ENCODE data around the gene RNF115.
A peak's percentile ranks its signal among the peaks of the same experiment; 100 is the strongest.
"Not testable (repeated sequence)": the region's sequence is repeated elsewhere in the genome, so short reads cannot be mapped to it uniquely, and the experiment has no call there.

Gene RNF115

DNA sequence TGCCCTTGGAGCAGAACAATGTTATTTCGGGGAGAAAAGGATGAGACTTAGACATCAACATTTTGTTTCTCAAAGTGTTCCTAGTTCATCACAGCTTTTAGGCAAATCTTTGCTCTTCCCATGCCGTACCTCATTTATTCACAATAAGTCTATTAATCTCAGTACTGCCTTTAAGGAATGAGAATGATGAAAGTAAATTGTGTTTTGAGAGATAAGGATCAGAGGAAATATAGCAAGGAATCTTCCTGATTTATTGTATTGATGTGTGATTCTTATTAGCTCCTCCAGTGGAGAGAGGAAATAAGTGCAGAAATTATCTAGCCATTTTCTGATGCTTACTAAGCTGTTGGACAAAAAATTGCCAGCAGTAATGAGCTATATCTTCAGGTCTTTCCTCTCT, 2.1 kb upstream of the RNF115 start:
- FAIRE-seq = no peak

DNA sequence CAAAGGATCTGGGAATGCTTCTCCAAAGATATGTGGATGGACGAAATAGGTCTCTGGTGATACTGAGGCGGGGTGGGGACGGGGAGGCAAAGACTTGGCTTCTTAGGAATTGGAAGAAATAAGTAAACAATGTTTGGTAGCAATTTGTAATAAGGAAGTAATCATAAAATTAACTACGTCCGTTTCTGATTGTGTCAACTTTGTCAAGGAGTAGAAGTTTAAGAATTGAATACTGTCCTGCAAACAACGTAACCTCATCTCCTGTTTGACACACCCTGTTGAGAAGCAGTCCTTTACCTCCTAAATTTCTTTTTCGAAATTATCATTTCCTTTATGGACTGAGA, 576 bp upstream of the RNF115 start:
- no peak for FAIRE-seq

DNA sequence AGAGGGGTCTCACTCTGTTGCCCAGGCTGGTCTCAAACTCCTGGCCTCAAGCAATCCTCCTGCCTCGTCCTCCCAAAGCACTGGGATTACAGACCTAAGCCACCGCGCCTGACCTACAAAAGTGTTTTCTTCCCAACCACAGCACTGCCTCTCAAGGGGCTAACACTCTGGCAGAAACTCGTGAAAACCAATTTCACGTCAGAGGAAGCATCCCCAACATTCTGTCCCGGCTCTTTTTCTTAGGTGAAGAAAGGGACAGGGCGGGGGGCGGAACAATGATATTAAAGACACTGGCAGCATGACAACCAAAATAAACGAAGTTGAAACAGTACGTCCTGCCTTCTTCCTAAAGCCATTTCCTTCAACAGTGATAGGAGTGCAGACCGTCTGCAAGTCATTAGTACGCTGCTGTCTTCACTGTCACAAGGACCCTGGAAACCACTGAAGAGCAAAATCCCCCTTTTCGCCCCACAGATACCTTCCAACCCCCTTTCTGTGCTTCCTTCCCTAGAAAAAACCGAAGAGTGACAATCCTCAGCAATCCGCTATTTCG, 1.0 kb downstream of the RNF115 start:
- not testable (repeated sequence) for FAIRE-seq

DNA sequence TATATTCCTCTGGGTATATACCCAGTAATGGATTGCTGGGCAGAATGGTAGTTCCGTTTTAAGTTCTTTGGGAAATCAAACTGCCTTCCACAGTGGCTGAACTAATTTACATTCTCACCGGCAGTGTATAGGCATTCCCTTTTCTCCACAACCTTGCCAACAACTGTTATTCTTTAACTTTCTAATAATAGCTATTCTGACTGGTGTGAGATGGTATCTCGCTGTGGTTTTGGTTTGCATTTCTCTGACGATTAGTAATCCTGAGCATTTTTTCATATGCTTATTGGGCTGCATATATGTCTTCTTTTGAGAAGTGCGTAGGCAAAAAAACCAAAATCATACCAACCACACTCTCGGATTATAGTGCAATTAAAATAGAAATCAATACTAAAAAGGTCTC, 5.8 kb downstream of the RNF115 start:
- not testable (repeated sequence) for FAIRE-seq

DNA sequence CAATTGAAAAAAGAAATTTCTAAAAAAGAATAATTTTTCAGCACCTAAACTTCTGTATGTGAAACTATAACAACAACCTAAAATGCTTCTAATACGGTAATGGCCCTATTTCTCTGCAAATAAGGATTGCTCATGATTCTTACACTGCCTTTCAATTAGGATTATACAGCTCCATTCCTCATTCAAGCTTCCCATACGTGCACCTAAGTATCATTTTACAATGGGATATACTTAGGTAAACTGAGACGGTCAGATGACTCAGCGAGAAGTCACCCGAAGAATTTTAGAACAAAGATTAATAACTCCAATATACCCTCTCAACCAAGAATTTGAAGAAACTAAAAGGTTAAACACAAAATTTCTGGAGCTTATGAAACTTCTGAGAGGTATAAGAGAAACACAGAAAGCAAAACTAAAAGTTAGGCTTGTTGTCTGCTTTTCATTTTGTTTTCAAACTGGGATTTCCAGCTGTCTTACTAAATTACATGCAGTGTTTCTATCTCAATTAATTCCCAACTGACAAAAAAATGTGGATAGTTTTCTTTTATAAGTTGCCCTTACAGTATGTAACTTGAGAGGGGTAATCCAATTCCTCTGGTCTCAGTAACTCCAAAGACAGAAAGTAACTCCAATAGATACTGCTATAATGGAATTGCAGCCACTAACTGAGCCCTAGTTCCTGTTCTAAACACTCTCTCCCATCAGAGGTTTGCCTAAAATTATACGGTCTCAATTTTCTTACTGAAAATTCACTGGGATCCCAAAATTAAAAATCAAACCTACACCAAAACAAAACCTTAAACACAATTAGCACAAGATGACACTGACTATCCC, 10.7 kb downstream of the RNF115 start:
- FAIRE-seq = not testable (repeated sequence)

DNA sequence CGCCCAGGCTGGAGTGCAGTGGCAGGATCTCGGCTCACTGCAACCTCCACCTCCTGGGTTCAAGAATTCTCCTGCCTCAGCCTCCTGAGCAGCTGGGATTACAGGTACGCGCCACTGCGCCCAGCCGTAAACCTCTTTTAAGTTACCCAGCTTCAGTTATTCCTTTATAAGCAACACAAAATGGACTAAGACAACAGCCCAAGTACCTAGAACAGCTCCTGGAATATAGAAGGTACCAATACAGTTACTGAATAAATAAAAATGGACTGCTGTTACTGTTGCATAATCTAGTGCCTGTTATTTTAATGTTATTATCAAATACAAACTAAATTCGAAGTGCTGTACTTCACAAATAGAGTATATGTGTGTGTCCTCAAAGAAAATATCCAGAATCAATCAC, 17.1 kb downstream of the RNF115 start:
- peak; percentile 49 for FAIRE-seq

DNA sequence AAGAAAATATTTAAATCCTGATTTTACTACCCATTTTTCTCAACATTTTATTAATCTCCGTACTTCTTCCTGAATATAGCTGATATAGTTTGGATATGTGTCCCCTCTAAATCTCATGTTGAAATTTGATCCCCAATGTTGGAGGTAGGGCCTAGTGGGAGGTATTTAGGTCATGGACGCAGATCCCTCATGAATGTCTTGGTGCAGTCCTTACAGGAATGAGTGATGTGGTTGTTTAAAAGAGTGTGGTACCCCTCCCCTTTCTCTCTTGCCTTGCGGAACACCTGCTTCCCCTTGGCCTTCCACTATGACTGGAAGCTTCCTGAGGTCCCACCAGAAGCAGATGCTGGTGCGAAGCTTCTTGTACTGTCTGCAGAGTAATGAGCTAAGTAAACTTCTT, 17.5 kb downstream of the RNF115 start:
- FAIRE-seq = no peak

DNA sequence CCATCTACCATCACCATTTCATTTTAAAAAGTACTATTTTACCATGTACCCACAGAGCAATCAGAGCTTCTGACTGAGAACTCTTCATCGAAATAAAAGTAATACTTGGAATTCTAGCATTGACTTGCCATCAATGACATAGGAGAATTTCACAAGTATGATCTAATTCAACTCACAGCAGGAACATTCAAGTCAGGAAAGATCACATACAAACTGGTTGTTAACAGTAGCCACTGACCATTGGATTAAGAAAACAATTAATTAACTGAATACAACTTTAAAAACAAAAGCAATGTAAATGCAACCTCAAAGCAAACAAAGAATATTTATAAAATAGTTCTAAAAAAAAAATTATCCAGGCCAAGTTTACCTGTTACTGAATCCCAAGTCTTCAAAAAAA, 18.8 kb downstream of the RNF115 start:
- peak; percentile 9 for FAIRE-seq

DNA sequence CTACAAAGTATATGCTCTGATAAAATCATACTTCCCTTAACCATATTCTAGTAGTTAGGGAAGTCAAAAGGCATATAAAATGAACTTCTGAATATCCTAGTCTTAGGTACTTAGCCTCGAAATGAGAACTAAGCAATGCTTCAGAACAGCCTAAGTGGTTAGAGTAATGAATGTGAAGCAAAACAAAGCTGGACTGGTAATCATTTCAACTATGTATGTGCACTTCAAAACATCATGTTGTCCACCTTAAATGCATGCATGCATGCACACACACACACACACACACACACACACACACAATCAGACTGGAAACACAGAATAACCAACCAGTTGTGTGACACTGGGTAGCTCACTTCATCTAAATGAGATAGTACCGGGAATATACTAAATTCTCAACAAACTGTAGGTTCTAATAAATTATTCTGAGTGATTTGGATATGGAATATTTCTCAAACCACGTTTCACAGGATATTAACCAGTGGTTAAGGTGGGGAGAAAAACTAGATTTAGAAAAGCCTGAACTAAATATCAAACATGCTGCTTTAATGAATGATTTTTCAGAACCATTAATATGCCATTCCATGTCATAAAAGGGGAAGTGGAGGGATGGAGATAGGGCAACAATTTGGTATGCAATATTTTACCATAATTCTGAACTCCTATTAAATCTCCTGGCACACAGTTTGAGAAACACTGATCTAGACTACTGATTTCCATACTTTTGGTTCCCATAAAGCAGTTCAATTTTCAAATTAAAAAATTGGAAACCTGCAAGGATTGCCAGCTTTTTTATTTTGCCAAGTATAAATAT, 19.5 kb downstream of the RNF115 start:
- FAIRE-seq = no peak

DNA sequence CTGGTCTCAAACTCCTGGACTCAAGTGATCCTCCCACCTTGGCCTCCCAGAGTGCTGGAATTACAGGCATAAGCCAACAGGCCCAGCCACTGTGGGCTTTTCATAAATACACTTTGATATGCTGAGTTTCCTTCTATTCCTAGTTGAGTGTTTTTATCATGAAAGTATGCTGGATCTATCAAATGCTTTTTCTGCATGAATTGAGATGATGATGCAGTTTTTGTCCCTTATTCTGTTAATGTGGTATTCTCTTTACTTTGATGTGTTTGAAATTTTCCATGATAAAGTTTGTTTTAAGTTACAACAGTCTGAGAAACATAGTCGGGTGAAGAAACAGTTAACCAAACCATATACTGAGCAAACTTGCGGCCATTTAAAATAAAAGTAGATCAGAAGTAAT, 24.1 kb downstream of the RNF115 start:
- FAIRE-seq = no peak

DNA sequence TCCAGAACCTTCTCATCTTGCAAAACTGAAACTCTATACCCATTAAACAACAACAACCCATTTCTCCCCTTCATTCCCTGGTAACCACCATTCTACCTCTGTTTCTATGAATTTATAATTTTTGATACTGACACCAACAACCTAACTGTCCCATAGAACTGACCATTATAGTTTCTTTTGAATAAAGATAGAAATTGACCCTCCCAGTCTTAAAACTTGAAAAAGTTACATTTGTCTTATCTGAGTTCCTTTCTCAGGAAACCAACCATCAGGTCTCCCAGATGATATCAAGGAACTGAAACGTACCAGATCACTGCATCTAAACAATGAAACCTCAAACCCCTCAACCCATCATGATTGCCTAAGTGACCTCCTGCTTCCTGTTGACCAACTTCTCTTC, 27.1 kb downstream of the RNF115 start:
- no peak for FAIRE-seq

DNA sequence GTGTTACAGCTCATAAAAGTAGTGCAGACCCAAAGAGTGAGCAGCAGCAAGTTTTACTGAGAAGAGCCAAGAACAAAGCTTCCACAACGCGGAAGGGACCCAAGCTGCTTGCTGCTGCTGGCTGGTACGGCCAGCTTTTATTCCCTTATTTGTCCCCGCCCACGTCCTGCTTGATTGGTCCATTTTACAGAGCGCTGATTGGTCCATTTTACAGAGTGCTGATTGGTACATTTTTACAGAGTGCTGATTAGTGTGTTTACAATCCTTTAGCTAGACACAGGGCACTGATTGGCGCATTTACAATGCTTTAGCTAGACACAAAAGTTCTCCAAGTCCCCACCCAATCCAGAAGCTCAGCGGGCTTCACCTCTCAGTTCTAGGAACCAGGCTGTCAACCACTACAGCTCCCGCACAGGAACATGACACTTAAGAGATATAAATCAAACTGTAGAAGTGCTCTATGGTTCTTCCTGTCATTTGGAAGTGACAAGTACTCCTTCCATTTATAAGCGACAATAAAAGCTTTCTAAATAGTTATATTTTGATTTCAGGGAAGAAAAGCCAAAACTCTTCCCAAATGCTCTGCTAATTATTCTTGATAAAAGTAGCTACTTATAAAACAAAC, 28.5 kb downstream of the RNF115 start:
- FAIRE-seq = no peak

DNA sequence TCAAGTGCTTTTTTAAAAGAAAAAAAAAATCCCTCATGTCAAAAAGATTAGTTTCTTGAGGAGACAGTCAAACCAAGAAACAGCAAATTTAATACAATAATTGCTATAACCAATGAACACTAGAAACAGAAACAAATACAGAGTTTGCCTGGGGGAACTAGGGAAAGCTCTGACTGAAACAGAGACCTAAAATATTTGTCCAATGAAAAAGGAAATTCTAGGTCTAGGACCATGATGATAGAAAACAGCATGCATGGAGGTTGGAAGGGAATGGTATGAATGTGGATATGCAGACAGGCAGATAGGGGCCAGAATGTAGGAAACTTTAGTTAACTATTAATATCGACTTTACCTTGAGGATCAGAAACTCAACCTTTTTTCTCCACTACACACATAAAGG, 31.4 kb downstream of the RNF115 start:
- no peak for FAIRE-seq

DNA sequence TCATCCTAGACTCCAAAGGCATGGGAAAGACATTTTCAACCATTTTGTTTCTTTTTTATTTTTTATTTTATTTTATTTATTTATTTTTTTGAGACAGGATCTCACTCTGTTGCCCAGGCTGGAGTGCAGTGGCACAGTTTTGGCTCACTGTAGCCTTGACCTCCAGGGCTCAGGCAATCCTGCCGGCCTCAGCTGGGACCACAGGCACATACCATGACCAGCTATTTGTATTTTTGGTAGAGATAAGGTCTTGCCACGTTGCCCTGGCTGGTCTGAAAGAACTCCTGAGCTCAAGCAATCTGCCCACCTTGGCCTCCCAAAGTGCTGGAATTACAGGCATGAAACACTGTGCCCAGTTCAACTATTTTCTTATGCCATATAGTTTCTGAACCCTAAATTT, 32.0 kb downstream of the RNF115 start:
- FAIRE-seq = not testable (repeated sequence)

DNA sequence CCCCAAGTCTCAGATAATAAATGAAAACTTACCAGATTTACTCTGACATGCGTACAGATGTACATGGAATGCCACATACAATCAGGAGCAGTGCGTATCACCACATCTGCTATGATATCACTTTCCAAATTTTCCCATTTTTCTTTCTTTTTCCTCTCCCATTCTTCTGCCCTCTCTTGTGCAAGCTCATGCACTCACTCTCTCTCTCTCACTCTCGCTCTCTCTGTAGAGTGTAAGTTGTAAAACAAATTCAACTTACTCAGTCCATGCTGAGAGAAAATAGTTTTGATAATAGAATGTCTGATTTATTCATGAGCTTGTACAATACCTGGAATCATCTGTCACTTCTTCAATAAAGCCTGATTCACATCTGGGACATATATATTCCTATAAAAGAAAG, 35.3 kb downstream of the RNF115 start:
- FAIRE-seq = no peak

DNA sequence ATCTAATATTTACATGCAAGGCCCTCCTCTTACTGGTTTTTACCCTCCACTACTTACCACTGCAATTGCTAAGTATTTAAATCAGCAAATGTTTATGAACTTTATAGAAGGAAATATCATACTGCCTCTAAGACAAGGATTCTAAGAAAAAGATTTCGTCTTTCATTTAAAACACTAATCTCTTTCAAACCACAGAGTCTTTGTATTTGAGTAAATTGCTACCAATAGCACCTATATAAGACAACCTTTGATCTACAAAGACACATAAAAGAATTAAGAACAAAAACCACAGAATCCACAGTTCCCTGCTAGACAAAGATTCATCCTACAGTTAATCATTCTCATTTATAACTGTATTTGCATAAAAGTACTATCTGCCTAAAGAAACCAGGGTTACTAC, 37.6 kb downstream of the RNF115 start:
- no peak for FAIRE-seq

DNA sequence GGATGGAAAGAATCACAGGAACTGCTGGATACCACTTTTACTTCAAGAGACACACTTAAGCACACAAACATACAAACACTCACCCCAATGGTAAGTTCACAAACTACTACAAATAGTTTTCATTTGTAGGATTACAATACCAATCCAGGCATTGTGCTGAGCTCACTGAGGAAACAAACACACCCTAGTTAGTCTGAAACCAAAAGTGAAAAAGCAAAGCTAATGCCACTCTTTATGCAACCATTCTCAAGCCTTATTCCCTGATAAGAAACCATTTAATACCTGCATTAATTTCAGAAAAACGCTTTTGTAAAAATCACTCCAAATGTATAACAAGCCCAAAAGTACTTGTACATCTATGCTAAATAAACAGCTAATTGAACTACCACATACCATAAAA, 38.3 kb downstream of the RNF115 start:
- no peak for FAIRE-seq

DNA sequence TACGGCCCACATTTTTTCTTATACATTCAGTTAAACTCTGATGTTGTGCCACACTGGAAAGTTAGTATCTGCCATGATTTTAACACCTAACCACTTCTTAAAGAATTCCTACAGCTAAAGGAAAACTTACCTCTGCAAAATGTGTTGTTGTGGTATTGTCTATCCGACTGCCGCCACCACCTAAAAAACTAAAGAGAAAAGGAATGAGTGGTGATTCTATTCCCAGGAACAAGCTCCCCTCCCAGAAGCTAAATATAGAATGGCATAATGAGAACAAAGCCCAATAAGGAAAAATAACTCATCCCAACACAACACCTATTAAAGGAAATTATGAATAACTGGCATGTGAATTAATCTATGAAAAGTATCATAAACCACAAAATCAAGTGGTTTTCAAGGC, 39.5 kb downstream of the RNF115 start:
- no peak for FAIRE-seq

DNA sequence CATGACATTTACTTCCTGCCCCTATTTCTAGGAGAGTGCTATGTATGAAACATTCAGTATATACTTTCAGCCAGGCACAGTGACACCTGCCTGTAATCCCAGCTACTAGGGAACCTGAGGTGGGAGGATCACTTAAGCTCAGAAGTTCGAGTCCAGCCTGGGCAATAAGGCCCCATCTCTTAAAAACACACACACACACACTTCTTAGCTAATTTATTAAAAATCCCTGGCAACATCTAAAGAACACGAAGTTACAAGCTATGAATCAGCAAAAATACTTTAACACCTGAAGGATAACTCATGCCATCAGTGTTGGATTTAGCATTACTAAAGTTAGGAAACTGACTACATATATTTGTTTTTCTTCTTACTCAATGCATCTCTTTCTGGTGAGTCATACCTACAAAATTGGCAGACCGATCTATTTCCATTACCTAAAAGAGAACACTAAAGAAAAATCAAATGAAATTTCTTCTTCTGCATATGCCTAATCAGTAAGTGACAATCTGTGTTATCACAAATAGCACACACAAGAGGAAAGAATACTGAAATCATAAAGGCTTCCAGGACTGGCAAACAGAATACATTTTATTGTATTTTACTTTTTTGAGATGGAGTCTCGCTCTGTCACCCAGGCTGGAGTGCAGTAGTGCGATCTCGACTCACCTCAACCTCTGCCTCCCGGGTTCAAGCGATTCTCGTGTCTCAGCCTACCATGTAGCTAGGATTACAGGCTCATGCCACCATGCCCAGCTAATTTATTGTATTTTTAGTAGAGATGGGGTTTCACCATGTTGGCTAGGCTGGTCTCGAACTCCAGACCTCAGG, 41.4 kb downstream of the RNF115 start:
- peak; percentile 74 for FAIRE-seq

DNA sequence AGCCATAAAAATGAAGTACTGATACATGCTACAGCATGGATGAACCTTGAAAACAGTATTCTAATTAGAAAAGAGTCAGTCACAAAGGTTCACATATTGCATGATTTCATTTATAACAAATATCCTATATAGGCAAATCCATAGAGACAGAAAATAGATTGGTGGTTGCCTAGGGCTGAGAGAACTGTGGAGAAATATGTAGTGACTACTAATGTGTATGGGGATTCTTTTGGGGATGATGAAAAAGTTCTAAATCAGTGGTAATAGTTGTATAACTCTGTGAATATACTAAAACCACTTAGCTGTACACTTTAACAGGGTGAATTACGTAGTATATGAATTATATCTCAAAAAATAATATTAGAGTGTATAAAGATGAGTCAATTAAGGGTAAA, 45.8 kb downstream of the RNF115 start:
- FAIRE-seq = no peak

DNA sequence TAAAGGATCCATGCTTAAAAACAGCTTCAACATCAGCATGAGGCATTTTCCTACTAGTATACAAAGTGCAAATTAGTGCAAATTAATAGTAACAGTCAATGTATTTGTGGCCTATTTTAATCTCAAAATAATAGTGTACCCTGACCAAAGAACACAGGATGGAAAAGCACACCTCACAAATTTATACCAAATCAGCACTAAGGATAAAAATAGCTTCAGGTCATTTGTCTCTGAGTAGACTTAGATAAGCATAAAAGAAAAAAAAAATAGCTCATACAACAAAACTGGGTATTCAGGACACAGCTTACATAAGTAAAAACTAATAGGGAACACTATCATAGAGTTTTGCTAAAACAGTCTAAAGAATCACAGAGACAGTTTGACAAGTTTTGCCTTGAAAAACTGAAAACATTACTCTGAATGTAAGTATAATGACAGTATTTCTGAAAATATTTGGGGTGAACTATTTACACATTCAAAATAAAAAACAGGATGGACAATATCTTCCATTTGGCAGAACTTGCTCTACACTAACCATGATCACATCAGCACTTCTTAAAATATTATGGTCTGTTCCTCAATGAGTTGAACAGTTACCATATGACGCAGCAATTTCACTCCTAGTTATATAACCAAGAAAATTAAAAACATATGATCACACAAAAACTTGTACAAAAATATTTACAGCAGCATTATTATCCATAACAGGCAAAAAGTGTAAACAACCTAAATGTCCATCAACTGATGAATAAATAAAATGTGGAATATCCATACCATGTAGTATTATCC, 46.3 kb downstream of the RNF115 start:
- FAIRE-seq = peak; percentile 97

DNA sequence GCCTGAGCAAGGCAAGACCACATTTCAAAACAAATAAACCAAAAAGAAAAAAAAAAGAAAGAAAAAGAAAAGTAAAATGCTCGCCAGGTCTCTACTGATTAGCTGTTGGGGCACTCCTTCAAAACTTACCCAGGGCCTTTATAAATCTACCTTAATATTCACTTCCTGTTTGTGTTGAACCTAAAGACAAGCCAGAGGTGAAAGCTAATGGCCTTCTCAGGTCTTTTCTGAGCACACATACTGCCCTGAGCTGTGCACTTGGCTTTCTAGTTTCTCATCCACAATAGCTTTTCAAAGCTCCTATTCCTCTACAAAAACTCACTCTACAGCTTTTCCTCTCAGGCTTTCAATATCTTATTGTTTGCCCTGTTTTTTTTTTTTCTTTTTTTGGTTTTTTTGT, 50.5 kb downstream of the RNF115 start:
- peak; percentile 38 for FAIRE-seq
